Measurements from ENCODE around the gene FASTKD3.

Gene FASTKD3

DNA sequence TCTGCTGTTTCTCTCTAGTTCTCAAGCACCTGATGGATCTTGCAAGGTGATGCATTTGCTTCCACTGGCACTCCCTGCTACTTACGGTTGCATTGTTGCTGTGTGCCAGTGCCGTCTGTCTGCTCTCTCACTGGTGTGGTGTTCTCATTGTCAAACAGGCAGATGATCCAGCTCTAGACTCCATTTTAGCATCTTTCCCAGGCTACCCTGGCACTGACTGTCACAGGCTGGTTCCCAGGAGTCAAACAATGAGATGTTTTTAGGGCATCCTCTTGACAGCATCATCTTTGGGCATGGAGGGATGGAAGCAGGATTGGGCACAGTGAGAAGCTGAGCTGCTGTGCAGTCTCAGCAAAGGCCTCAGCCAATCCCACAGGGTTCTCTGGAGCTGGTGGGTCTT, 13.0 kb upstream of the FASTKD3 start:
- no peak for DNase-seq (ENCODE audit: low read depth in 2 of 3, low spot score in 1 of 3)

DNA sequence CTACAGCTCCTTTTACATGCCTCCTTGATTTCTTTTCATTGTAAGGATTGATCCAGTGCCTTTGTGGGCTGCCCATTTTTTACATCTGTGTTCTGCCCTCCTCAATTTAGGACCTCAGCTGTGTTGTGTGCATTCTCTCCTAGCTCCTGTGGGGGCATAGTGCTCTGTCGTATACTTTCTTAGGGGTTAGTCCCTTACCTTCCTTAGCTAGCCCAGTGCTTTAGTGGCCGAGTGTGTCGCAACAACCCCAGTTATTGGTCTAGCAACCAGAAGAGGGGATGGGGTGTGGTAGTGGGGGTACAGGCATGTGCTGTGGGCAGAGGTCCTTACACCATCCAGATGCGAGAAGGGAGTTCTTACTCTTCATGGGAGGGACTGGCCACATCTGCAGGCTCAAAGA, 12.3 kb upstream of the FASTKD3 start:
- no peak for DNase-seq (ENCODE audit: low read depth in 2 of 3, low spot score in 1 of 3)

GRCh38 chr5:7878381-7878873, 9.6 kb upstream of the FASTKD3 start:
- DNase-seq (ENCODE audit: low read depth in 2 of 3, low spot score in 1 of 3): no peak

DNA sequence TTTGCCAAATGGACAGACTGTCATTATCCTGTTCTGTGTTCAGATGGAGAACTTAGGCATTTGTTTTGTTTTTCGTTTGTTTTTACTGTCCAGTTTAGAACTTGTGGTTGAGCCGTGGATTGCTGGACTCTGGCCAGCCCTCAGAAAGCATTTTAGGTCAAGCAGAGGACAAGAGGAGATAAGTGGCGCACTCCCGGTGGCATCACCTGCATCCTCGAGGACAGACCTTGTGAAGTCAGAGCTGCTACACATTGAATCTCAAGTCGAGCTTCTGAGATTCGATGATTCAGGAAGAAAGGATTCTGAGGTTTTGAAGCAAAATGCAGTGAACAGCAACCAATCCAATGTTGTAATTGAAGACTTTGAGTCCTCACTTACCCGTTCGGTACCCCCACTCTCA, 9.0 kb upstream of the FASTKD3 start:
- DNase-seq (ENCODE audit: low read depth in 2 of 3, low spot score in 1 of 3): no peak

- no peak for DNase-seq (ENCODE audit: low read depth in 2 of 3, low spot score in 1 of 3)
Observed at GRCh38 chr5:7876867-7877266, 8.0 kb upstream of the FASTKD3 start.

DNA sequence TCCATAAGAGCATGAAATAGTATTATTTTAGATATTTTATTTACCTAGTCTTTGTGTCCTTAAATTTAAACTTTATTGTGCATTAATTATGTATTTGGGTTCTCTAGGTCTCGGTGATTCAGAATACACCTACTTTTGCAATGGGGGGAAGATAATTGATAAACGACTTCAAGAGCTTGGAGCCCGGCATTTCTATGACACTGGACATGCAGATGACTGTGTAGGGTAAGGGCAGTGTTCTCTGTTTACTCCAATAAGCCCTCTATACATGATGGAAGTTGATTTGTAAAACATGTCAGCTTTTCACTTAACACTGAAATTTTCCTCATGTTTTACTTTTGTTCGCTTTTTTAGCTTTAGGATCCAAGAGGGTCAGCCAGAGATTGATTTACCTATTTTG, 6.3 kb upstream of the FASTKD3 start:
- DNase-seq (ENCODE audit: low read depth in 2 of 3, low spot score in 1 of 3): no peak

DNA sequence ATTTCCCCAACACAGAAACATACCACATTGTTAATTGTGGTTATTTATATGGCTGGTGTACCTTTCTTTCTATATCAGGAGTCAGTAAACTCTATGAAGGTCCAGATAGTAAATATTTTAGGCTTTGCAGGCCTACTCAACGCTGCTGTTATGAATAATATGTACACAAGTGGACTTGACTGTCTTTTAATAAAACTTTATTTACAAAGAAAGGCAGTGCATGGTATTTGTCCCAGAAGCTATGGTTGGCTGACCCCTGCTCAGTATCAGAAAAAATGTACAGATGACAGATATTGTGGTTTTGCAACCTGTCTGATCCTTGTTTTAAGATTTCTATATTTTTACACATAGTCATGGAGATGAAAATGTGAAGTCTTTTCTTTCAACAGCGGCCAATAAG, 5.8 kb upstream of the FASTKD3 start:
- DNase-seq (ENCODE audit: low read depth in 2 of 3, low spot score in 1 of 3): no peak

DNA sequence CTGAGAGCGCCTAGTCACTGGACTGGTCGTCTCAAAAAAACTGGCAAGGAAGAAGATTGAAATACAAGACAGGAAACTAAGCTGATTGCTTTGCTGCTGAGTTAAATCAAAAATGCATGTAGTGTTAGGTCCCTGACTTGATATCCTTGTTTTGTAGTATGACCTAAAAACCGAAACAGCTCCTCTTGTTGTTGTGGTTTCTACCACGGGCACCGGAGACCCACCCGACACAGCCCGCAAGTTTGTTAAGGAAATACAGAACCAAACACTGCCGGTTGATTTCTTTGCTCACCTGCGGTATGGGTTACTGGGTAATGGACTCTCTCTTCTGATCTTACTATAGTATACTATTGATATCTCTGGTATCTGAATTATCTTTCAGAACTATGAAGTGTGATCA, 4.4 kb upstream of the FASTKD3 start:
- DNase-seq (ENCODE audit: low read depth in 2 of 3, low spot score in 1 of 3): peak in 1 of 3 donors; percentile 32

GRCh38 chr5:7872517-7873130, 3.8 kb upstream of the FASTKD3 start:
- DNase-seq (ENCODE audit: low read depth in 2 of 3, low spot score in 1 of 3): no peak

DNA sequence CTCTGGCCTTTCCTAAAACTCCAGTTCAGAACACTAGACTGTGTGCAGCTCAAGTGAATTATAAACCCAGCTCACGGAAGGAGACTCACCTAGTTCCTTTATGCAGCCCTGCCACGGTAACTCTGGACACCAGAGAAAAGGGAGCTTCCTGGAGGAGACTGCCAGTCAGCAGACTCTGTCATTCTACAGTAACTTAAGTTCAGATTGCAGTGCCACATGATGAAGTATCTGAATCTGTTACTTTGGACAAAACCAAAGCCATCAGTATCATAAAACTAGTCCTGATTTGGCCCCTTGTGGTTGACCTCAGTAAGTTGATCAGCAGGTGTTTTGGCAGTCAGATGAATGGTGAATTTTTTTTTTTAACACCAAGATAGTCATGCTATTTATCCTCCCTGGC, 2.8 kb upstream of the FASTKD3 start:
- no peak for DNase-seq (ENCODE audit: low read depth in 2 of 3, low spot score in 1 of 3)

DNA sequence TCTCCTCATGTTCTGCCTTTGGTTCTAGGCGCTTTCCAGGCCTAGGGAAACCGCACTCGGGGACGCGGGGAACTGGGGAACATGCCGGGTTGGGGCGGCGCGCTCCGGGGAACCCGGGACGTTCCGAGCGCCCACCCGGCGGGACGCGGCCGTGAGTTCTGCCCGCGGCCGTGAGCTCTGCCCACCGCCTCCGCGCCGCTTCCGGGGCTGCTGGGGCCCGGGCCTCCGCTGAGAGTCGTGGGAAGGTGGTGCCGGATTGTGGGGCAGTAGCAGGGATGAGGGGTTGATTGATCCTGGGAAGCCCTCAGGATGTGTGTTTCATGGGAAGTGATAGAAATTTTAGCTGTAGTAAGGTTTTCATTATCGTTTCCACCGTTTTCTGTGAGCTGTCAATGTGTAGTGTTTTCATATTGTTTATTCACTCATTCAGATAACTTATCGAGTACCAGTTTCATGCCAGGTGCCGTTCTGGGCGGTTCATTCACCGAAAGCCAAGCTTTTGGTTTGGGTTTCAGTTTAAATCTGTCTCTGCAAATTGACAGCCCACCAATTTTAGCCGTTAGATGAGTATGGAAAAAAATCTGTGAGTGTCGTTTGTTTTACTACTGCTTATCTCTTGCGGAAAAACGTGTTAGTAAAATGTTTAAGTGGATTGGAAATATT, 774 bp upstream of the FASTKD3 start:
- peak in 1 of 3 donors; percentile 29 for DNase-seq (ENCODE audit: low read depth in 2 of 3, low spot score in 1 of 3)

GRCh38 chr5:7868427-7868772, 431 bp downstream of the FASTKD3 start:
- no peak for DNase-seq (ENCODE audit: low read depth in 2 of 3, low spot score in 1 of 3)

DNA sequence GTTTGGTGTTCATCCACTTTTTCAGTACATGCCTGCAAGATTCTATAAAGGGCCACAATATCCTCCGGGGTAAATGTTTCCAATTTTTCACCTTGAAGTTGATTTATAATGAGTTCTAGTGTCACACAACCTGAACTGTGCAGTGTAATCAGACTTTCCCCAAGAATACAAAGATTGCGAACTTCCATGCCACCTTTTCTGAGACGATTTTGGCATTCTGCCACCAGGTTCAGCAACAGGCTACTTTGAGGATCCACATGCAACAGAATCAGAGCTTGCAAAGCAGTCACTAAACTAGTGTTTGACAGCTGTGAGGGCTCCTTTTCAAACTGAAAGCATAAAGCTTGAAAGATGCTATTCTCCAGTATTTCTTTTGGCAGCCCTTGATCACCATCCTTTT, 1.6 kb downstream of the FASTKD3 start:
- no peak for DNase-seq (ENCODE audit: low read depth in 2 of 3, low spot score in 1 of 3)

DNA sequence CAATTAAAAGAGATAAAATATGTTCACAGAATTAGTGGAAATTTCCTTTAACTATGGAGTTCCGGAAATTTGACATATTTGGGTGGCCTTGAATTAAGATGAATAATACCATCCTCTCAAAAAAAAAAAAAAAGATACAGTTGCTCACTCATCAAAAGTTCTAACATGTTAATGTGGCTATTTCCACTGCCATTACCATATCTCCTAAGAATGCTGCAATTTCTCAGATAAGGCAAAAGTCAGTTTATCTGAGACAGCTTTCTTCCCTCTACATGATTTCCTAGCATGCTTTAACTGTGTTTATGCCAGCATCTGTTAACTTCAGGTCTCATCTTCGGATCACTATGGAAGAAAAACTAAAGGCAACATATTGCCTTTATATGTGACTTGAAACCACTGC, 2.6 kb downstream of the FASTKD3 start:
- no peak for DNase-seq (ENCODE audit: low read depth in 2 of 3, low spot score in 1 of 3)

GRCh38 chr5:7857926-7858632, 10.8 kb downstream of the FASTKD3 start:
- DNase-seq (ENCODE audit: low read depth in 2 of 3, low spot score in 1 of 3): no peak

GRCh38 chr5:7857361-7857760, 11.5 kb downstream of the FASTKD3 start:
- DNase-seq (ENCODE audit: low read depth in 2 of 3, low spot score in 1 of 3): no peak

- no peak for DNase-seq (ENCODE audit: low read depth in 2 of 3, low spot score in 1 of 3)
Observed at GRCh38 chr5:7856855-7857254, 12.0 kb downstream of the FASTKD3 start.

GRCh38 chr5:7855611-7856010, 13.2 kb downstream of the FASTKD3 start:
- no peak for DNase-seq (ENCODE audit: low read depth in 2 of 3, low spot score in 1 of 3)

DNA sequence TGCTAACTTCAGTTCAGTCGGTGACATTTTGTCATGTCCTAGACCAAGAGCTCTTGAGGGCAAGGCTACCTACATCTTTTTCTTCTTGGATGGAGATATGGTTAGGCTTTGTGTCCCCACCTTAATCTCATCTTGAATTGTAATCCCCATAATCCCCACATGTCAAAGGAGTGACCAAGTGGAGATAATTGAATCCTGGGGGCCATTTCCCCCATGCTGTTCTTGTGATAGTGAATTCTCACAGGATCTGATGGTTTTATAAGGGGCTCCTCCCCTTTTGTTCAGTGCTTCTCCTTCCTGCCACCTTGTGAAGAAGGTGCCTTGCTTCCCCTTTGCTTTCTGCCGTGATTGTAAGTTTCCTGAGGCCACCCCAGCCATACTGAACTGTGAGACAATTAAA, 15.8 kb downstream of the FASTKD3 start:
- no peak for DNase-seq (ENCODE audit: low read depth in 2 of 3, low spot score in 1 of 3)

- no peak for DNase-seq (ENCODE audit: low read depth in 2 of 3, low spot score in 1 of 3)
Observed at GRCh38 chr5:7852542-7852941, 16.3 kb downstream of the FASTKD3 start.

DNA sequence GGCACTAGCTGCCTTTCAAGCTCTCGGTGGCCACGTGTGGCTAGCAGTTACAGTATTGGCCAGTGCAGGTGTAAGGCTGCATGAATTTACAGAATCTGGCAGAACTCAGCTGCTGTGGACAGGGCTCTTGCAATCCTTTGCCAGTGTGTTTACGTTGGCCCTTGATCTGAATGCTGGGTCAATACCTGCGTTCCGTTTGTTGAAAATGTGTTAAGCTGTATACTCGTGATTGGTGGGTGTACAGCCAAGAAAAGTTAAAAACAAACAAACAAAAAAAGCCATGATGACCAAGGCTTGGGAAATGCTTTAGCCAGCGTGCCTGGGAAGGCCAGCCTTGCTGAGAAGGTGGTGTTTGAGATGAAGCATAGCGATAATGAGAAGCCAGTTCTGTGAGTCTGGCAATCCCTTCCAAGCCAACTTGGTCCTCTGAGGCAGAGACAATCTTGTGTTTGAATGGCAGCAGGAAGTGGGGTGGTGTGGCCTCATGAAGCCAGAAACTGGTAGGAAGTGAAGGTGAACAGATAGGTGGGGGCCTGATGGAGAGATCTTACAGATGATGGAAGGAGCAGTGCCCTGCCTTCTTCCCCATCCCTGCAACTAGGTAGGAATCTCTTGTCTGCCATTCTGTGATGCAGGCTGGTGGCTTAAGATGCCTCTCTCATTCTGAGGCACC, 17.1 kb downstream of the FASTKD3 start:
- no peak for DNase-seq (ENCODE audit: low read depth in 2 of 3, low spot score in 1 of 3)

GRCh38 chr5:7851240-7851592, 17.6 kb downstream of the FASTKD3 start:
- no peak for DNase-seq (ENCODE audit: low read depth in 2 of 3, low spot score in 1 of 3)

All from stimulated activated CD4-positive, alpha-beta T cell treated with anti-CD3 and anti-CD28 coated beads, Interleukin-12 subunit alpha, Interleukin-12 subunit beta, amount 100 ng/mL, for 48 hours (primary cell).